CD4-positive, alpha-beta T cell treated with Interleukin-2 at 100 ng/mL for 4 hours (primary cell): ENCODE results near the gene SLC43A1.
"Not testable (repeated sequence)": the region's sequence is repeated elsewhere in the genome, so short reads cannot be mapped to it uniquely, and the experiment has no call there.

Experiments
- DNase-seq: peaks from one replicate; pipeline ENCODE4 v3.0.0-alpha.2; 2020; ENCODE audit warnings: low spot score

Gene SLC43A1

GRCh38 chr11:57515332-57516060 is at the start of gene SLC43A1:
SLC43A1 (minus strand) TSS chr11:57515702; CDS start chr11:57514111, 1,591 bp downstream.
- DNase-seq: peak; percentile 4

- no peak for DNase-seq
These were observed 47.1 kb upstream of the SLC43A1 start for GRCh38 chr11:57562596-57562995.

- DNase-seq: no peak
These were observed 44.6 kb upstream of the SLC43A1 start for GRCh38 chr11:57560146-57560545.

- DNase-seq: no peak
These were observed 40.5 kb upstream of the SLC43A1 start for GRCh38 chr11:57556041-57556440.

- DNase-seq: no peak
These were observed 39.9 kb upstream of the SLC43A1 start for GRCh38 chr11:57555393-57555792.

- no peak for DNase-seq
These were observed 37.0 kb upstream of the SLC43A1 start for GRCh38 chr11:57552479-57552878.

- DNase-seq: no peak
These were observed 36.4 kb upstream of the SLC43A1 start for GRCh38 chr11:57551941-57552340.

- no peak for DNase-seq
These were observed 34.5 kb upstream of the SLC43A1 start for GRCh38 chr11:57549983-57550382.

- peak; percentile 35 for DNase-seq
These were observed 32.4 kb upstream of the SLC43A1 start for GRCh38 chr11:57547854-57548377.

- no peak for DNase-seq
These were observed 31.5 kb upstream of the SLC43A1 start for GRCh38 chr11:57546869-57547475.

- DNase-seq: no peak
These were observed 30.9 kb upstream of the SLC43A1 start for GRCh38 chr11:57546451-57546850.

GRCh38 chr11:57545883-57546282 is 30.4 kb upstream of the SLC43A1 start:
- no peak for DNase-seq

GRCh38 chr11:57544566-57544965 is 29.1 kb upstream of the SLC43A1 start:
- DNase-seq: no peak

GRCh38 chr11:57543593-57543992 is 28.1 kb upstream of the SLC43A1 start:
- DNase-seq: no peak

GRCh38 chr11:57542582-57542981 is 27.1 kb upstream of the SLC43A1 start:
- no peak for DNase-seq

- DNase-seq: no peak
These were observed 25.7 kb upstream of the SLC43A1 start for GRCh38 chr11:57541169-57541568.

- DNase-seq: no peak
These were observed 23.8 kb upstream of the SLC43A1 start for GRCh38 chr11:57539342-57539741.

GRCh38 chr11:57536947-57537619 is 21.6 kb upstream of the SLC43A1 start, which contains the start of gene SMTNL1:
SMTNL1 (plus strand) TSS chr11:57537595; CDS start chr11:57542643, 5,048 bp downstream.
- DNase-seq: no peak

- DNase-seq: not testable (repeated sequence)
These were observed 18.9 kb upstream of the SLC43A1 start for GRCh38 chr11:57534449-57534848.

GRCh38 chr11:57530596-57531507 is 15.3 kb upstream of the SLC43A1 start, which contains the start of gene TIMM10:
TIMM10 (minus strand) TSS chr11:57530754; CDS start chr11:57530189, 565 bp downstream.
- DNase-seq: peak; percentile 97

GRCh38 chr11:57530215-57530595 is 14.7 kb upstream of the SLC43A1 start:
- DNase-seq: no peak

- DNase-seq: no peak
These were observed 13.5 kb upstream of the SLC43A1 start for GRCh38 chr11:57529012-57529411.
